ENCODE measurements around the gene SSBP3.

DNA sequence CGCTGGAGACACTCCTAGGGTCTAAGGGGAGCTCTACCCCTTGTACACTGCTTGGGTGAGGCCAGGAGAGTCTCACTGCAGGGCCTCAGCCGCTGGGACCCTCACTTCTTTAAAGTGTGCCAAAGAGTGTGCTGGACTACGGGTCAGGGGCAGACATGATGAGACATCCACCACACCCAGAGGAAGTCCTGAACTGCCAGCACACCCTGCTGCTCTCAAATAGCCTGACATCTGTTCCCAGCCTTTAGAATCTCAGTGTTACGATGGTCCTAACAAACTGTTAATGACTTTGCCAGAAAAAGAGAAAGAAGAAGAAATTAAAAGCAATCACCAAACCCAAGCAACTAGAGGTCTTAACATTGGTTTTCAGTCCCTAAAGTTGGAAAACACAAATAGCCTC, 157.2 kb downstream of the SSBP3 start:
- TF ChIP-seq, protein P1, sequence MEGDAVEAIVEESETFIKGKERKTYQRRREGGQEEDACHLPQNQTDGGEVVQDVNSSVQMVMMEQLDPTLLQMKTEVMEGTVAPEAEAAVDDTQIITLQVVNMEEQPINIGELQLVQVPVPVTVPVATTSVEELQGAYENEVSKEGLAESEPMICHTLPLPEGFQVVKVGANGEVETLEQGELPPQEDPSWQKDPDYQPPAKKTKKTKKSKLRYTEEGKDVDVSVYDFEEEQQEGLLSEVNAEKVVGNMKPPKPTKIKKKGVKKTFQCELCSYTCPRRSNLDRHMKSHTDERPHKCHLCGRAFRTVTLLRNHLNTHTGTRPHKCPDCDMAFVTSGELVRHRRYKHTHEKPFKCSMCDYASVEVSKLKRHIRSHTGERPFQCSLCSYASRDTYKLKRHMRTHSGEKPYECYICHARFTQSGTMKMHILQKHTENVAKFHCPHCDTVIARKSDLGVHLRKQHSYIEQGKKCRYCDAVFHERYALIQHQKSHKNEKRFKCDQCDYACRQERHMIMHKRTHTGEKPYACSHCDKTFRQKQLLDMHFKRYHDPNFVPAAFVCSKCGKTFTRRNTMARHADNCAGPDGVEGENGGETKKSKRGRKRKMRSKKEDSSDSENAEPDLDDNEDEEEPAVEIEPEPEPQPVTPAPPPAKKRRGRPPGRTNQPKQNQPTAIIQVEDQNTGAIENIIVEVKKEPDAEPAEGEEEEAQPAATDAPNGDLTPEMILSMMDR (IDR thresholded peaks at IDR 0.05), result no peak
- TF ChIP-seq, protein P2, sequence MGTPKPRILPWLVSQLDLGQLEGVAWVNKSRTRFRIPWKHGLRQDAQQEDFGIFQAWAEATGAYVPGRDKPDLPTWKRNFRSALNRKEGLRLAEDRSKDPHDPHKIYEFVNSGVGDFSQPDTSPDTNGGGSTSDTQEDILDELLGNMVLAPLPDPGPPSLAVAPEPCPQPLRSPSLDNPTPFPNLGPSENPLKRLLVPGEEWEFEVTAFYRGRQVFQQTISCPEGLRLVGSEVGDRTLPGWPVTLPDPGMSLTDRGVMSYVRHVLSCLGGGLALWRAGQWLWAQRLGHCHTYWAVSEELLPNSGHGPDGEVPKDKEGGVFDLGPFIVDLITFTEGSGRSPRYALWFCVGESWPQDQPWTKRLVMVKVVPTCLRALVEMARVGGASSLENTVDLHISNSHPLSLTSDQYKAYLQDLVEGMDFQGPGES (IDR thresholded peaks at IDR 0.05; ENCODE audit: low read depth, low read length), result no peak
